Measurements from ENCODE around the gene LUC7L2. TPM values are rescaled to one million over a fixed set of nuclear protein-coding genes. Genes with fewer than 3 reads are reported as not detected.

The LUC7L2 gene
- total and polyA plus RNA-seq, 9 of the 15 experiments (the other 6 are each of a cell fraction or from before 2014, with no cell fraction given) = 56.1 to 207 (median 141) TPM

- Histone ChIP-seq H3K9ac (ENCODE audit: insufficient read depth in 1 of 2, low read depth in 2 of 2, low read length in 2 of 2) (peak overlapping the region; percentile 97 to 99), H4K20me1 (replicated peaks; ENCODE audit: control insufficient read depth, insufficient read depth, low read length) (peaks cover 15% of the 10 kb centered on the region), H3K27me3 (ENCODE audit: control insufficient read depth in 2 of 2, insufficient read depth in 2 of 2, low read length in 2 of 2) (no peaks in the 10 kb centered on the region), H3K4me3 (peak overlapping the region; percentile 65), H2AFZ (ENCODE audit: low read depth, low read length) (peak overlapping the region; percentile 92), H3K4me2 (ENCODE audit: insufficient read depth, low read length) (peak overlapping the region; percentile 92), H3K36me3 (ENCODE audit: control insufficient read depth, insufficient read depth, low read length) (peaks cover 20% of the 10 kb centered on the region), H3K9me1 (ENCODE audit: control insufficient read depth, insufficient read depth, low read length) (no peaks in the 10 kb centered on the region), H3K9me3 (replicated peaks; ENCODE audit: control insufficient read depth, insufficient read depth, low read depth, low read length) (no peaks in the 10 kb centered on the region), H3K79me2 (ENCODE audit: control insufficient read depth, insufficient read depth, low read length) (peaks cover 57% of the 10 kb centered on the region), H3K27ac (ENCODE audit: extremely low read depth, low read depth, low read length) (peak overlapping the region; percentile 98), H3K4me1 (replicated peaks in 1 of 2; ENCODE audit: control insufficient read depth in 2 of 2, insufficient read depth in 2 of 2, low read length in 2 of 2) (peaks cover 10 to 22% of the 10 kb centered on the region in 2 experiments)
- ATAC-seq (peak; percentile 13), FAIRE-seq (peak; percentile 23), DNase-seq (ENCODE audit: extremely low read depth in 1 of 4, low spot score in 3 of 4) (peak in 2 of 4 experiments; percentile 43 to 72)
- POLR2A ChIA-PET = interaction anchor here (0.6 to 3.9 kb wide), 14 partner anchors 9 to 316 kb away, joined by 3 to 37 read pairs (median 6); no protein-coding TSS in a partner anchor
- BruUV-seq (replicated peaks) = TSS peak; percentile 90
- CTCF ChIA-PET (ENCODE audit: low intra/inter-chr PET ratio) = no interaction called here
- under 1% methylated on average over 39 of the region's 39 CpGs for WGBS (ENCODE audit: insufficient coverage, low coverage, missing lambda C conversion rate)
- intact Hi-C loops (cut with micrococcal nuclease) (loop anchor here (1.0 kb wide), 2 partner anchors 18 to 127 kb away; partner anchors contain the start of gene UBN2), in situ Hi-C loops (cut with MboI) (loop anchor here (25.0 kb wide), 1 partner anchor 1396 kb away; no protein-coding TSS in a partner anchor)
- TF ChIP-seq POLR2B (IDR thresholded peaks at IDR 0.05; ENCODE audit: low read depth, partially characterized antibody) = peak; percentile 10
- no peak for TF ChIP-seq ZNF232 (CRISPR knock-in tag; IDR thresholded peaks at IDR 0.05)
- TF ChIP-seq HDAC8 (tag; IDR thresholded peaks at IDR 0.05) = no peak
- no peak for TF ChIP-seq MLX (CRISPR knock-in tag; conservative IDR thresholded peaks at IDR 0.05)
- peak; percentile 38; the same call in 1 of the 2 replicates for TF ChIP-seq ZNF766 (CRISPR knock-in tag; conservative IDR thresholded peaks at IDR 0.05)
- TF ChIP-seq EP300 (IDR thresholded peaks at IDR 0.05; ENCODE audit: low read length) = peak; percentile 33; the same call in 1 of the 2 replicates
- no peak for TF ChIP-seq POU5F1 (IDR thresholded peaks at IDR 0.05; ENCODE audit: borderline replicate concordance, low read depth, low read length, partially characterized antibody)
- TF ChIP-seq RBM14 (IDR thresholded peaks at IDR 0.05; ENCODE audit: borderline replicate concordance, insufficient read depth, low read depth, low read length) = no peak
- TF ChIP-seq ZNF609 (CRISPR knock-in tag; IDR thresholded peaks at IDR 0.05; ENCODE audit: borderline replicate concordance) = peak; percentile 58; the same call in 1 of the 2 replicates
- TF ChIP-seq FOXO4 (CRISPR knock-in tag; IDR thresholded peaks at IDR 0.05) = peak; percentile 32; the same call in 1 of the 2 replicates
- peak; percentile 96 for TF ChIP-seq CEBPG (CRISPR knock-in tag; IDR thresholded peaks at IDR 0.05)
- TF ChIP-seq CEBPG (tag; conservative IDR thresholded peaks at IDR 0.05 in 1 of 2, IDR thresholded peaks at IDR 0.05 in 1 of 2) = peak; percentile 93 to 94
- TF ChIP-seq MECOM (CRISPR knock-in tag; IDR thresholded peaks at IDR 0.05) = 0 out of 2 replicates have a peak, but pooled peaks have one; percentile 22
Measured at GRCh38 chr7:139358541-139359365, 941 bp upstream of the LUC7L2 start.
